ENCODE results near the gene DLK1. TPM values are rescaled to one million over a fixed set of nuclear protein-coding genes. Genes with fewer than 3 reads are reported as not detected.

DLK1 gene
- total RNA-seq, 1 donor from 2014 or later = 7.2 TPM

- Histone ChIP-seq H3K4me1 (peaks cover 0 to 3% of the 10 kb centered on the region in 2 donors), H3K27me3 (no peaks in the 10 kb centered on the region), H3K4me3 (no peak overlapping the region), H3K36me3 (no peaks in the 10 kb centered on the region), H3K9me3 (no peaks in the 10 kb centered on the region), H3K27ac (no peak overlapping the region)
- no peak for DNase-seq (ENCODE audit: low spot score in 2 of 2)
- TF ChIP-seq CTCF (IDR thresholded peaks at IDR 0.05) = no peak
- intact Hi-C loops (cut with DNase I) = no loop called here
Observed at GRCh38 chr14:100706200-100706599, 20.5 kb upstream of the DLK1 start.

- Histone ChIP-seq H3K36me3 (no peaks in the 10 kb centered on the region), H3K9me3 (no peaks in the 10 kb centered on the region), H3K27ac (no peak overlapping the region), H3K27me3 (no peaks in the 10 kb centered on the region), H3K4me1 (peaks cover 0 to 3% of the 10 kb centered on the region in 2 donors), H3K4me3 (no peak overlapping the region)
- TF ChIP-seq CTCF (IDR thresholded peaks at IDR 0.05) = no peak
- no peak for DNase-seq (ENCODE audit: low spot score in 2 of 2)
- intact Hi-C loops (cut with DNase I) = no loop called here
Observed at GRCh38 chr14:100706860-100707259, 19.8 kb upstream of the DLK1 start.

GRCh38 chr14:100708425-100709288 is 18.0 kb upstream of the DLK1 start:
- peaks cover 0 to 3% of the 10 kb centered on the region in 2 donors for H3K4me1 ChIP-seq
- no peaks in the 10 kb centered on the region for H3K27me3 ChIP-seq
- H3K27ac ChIP-seq = no peak overlapping the region
- DNase-seq (ENCODE audit: low spot score in 2 of 2) = no peak
- no peak for TF ChIP-seq CTCF (IDR thresholded peaks at IDR 0.05)
- H3K9me3 ChIP-seq = no peaks in the 10 kb centered on the region
- no peaks in the 10 kb centered on the region for H3K36me3 ChIP-seq
- intact Hi-C loops (cut with DNase I) = no loop called here
- H3K4me3 ChIP-seq = peak overlapping the region in 1 of 2 donors; percentile 36

GRCh38 chr14:100709289-100710284 is 17.1 kb upstream of the DLK1 start:
- peak overlapping the region in 1 of 2 donors; percentile 36 for H3K4me3 ChIP-seq
- no peaks in the 10 kb centered on the region for H3K27me3 ChIP-seq
- intact Hi-C loops (cut with DNase I) = no loop called here
- peak in 2 of 3 experiments; percentile 31 to 63 for TF ChIP-seq CTCF (IDR thresholded peaks at IDR 0.05)
- DNase-seq (ENCODE audit: low spot score in 2 of 2) = no peak
- no peak overlapping the region for H3K27ac ChIP-seq
- H3K9me3 ChIP-seq = no peaks in the 10 kb centered on the region
- no peaks in the 10 kb centered on the region for H3K36me3 ChIP-seq
- peaks cover 0 to 3% of the 10 kb centered on the region in 2 donors for H3K4me1 ChIP-seq

DNA sequence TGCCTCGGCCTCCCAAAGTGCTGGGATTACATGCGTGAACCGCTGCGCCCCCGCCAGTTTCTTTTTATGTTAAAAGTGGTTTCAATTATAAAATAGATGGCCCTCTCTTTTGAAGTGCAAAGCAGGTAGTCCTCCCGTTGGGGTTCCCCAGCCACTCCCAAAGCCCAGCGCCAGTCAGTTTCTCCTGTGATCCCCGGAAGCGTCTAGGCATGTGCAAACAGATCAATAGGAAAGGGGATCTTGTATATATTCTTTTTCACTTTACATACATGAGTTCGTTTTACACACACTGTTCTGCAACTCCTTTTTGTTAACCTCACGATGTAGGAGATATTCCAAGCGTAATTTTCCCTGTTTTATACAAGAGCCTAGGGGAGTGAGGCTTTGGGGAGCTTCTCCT is 16.3 kb upstream of the DLK1 start:
- Histone ChIP-seq H3K9me3 (no peaks in the 10 kb centered on the region), H3K36me3 (no peaks in the 10 kb centered on the region), H3K27ac (no peak overlapping the region), H3K4me3 (no peak overlapping the region), H3K4me1 (peaks cover 0 to 3% of the 10 kb centered on the region in 2 donors), H3K27me3 (no peaks in the 10 kb centered on the region)
- TF ChIP-seq CTCF (IDR thresholded peaks at IDR 0.05) = no peak
- intact Hi-C loops (cut with DNase I) = no loop called here
- no peak for DNase-seq (ENCODE audit: low spot score in 2 of 2)

All from ascending aorta (tissue), 2 donors.